ENCODE results near the gene SCYL1. TPM values are rescaled to one million over a fixed set of nuclear protein-coding genes. Genes with fewer than 3 reads are reported as not detected.
A peak's percentile ranks its signal among the peaks of the same experiment; 100 is the strongest.

SCYL1 gene
- 10 to 100 TPM; 46.7 to 76.9 (median 61.0) TPM for polyA plus RNA-seq
- long read RNA-seq, donor 1, transcript SCYL1-201 (18 exons, 2,642 nt): minor isoform, 5 of 33 reads
- long read RNA-seq, donor 1, transcript SCYL1-213 (1 exons, 856 nt): major isoform, 11 of 33 reads
- long read RNA-seq, donor 1, transcript SCYL1-203 (18 exons, 2,583 nt): minor isoform, 6 of 33 reads
- long read RNA-seq, donor 1, partial matches to known transcripts: 11 of 33 reads
- long read RNA-seq, donor 1, other reads (novel, unspliced or antisense): 0 of 33 reads
- long read RNA-seq, donor 2, partial matches to known transcripts: 0 of 3 reads
- long read RNA-seq, donor 2, other reads (novel, unspliced or antisense): 0 of 3 reads
- long read RNA-seq, donor 3, transcript SCYL1-213 (1 exons, 856 nt): major isoform, 20 of 21 reads
- long read RNA-seq, donor 3, partial matches to known transcripts: 0 of 21 reads
- long read RNA-seq, donor 3, other reads (novel, unspliced or antisense): 0 of 21 reads
- long read RNA-seq, donor 4: 0 reads
- long read RNA-seq, donor 5, transcript SCYL1-213 (1 exons, 856 nt): major isoform, 9 of 10 reads
- long read RNA-seq, donor 5, partial matches to known transcripts: 0 of 10 reads
- long read RNA-seq, donor 5, other reads (novel, unspliced or antisense): 0 of 10 reads
- long read RNA-seq, donor 6, transcript SCYL1-213 (1 exons, 856 nt): major isoform, 9 of 13 reads
- long read RNA-seq, donor 6, partial matches to known transcripts: 0 of 13 reads
- long read RNA-seq, donor 6, other reads (novel, unspliced or antisense): 0 of 13 reads
- long read RNA-seq, donor 7: 0 reads
- long read RNA-seq, donor 8, partial matches to known transcripts: 0 of 4 reads
- long read RNA-seq, donor 8, other reads (novel, unspliced or antisense): 0 of 4 reads
- long read RNA-seq, donor 9, partial matches to known transcripts: 0 of 1 reads
- long read RNA-seq, donor 9, other reads (novel, unspliced or antisense): 0 of 1 reads
- long read RNA-seq, donor 10, transcript SCYL1-213 (1 exons, 856 nt): major isoform, 11 of 38 reads
- long read RNA-seq, donor 10, transcript SCYL1-201 (18 exons, 2,642 nt): minor isoform, 6 of 38 reads
- long read RNA-seq, donor 10, partial matches to known transcripts: 21 of 38 reads
- long read RNA-seq, donor 10, other reads (novel, unspliced or antisense): 0 of 38 reads

GRCh38 chr11:65524741-65525545, at the start of gene SCYL1:
Gene SCYL1 (plus strand): TSS chr11:65525083. CDS start chr11:65525154, 71 bp downstream.
- Histone ChIP-seq H3K4me3 (ENCODE audit: low read depth in 1 of 3, low read length in 3 of 3) (peak within 1 kb of the TSS; percentile 73 to 98 (median 88)), H3K27me3 (ENCODE audit: control insufficient read depth in 3 of 3, insufficient read depth in 3 of 3, low read length in 3 of 3) (no peaks in the 10 kb centered on the region), H3K36me3 (ENCODE audit: control insufficient read depth in 3 of 3, insufficient read depth in 2 of 3, low read depth in 1 of 3, low read length in 3 of 3) (peaks cover 0 to 44% (median 2%) of the 10 kb centered on the region in 3 donors), H3K27ac (ENCODE audit: low read depth in 1 of 3, low read length in 2 of 3) (peak within 1 kb of the TSS; percentile 64 to 89 (median 76)), H3K9me3 (ENCODE audit: control insufficient read depth in 2 of 2, insufficient read depth in 1 of 2, low read depth in 1 of 2, low read length in 1 of 2) (no peaks in the 10 kb centered on the region), H3K4me1 (ENCODE audit: control insufficient read depth in 3 of 3, insufficient read depth in 2 of 3, low read depth in 1 of 3, low read length in 2 of 3) (peaks cover 0 to 36% (median 0%) of the 10 kb centered on the region in 3 donors)
- DNase-seq: peak; percentile 74 to 82
- 0 to 1% (median 1%) methylated on average over 22 to 77 of the region's 82 CpGs for WGBS, 3 donors
- FAIRE-seq: no peak

- H3K4me3 ChIP-seq (ENCODE audit: low read depth in 1 of 3, low read length in 3 of 3): peak overlapping the region; percentile 55 to 94 (median 81)
- no peaks in the 10 kb centered on the region for H3K27me3 ChIP-seq (ENCODE audit: control insufficient read depth in 3 of 3, insufficient read depth in 3 of 3, low read length in 3 of 3)
- peaks cover 5 to 39% (median 6%) of the 10 kb centered on the region in 3 donors for H3K4me1 ChIP-seq (ENCODE audit: control insufficient read depth in 3 of 3, insufficient read depth in 2 of 3, low read depth in 1 of 3, low read length in 2 of 3)
- no peaks in the 10 kb centered on the region for H3K9me3 ChIP-seq (ENCODE audit: control insufficient read depth in 2 of 2, insufficient read depth in 1 of 2, low read depth in 1 of 2, low read length in 1 of 2)
- peaks cover 0 to 8% (median 0%) of the 10 kb centered on the region in 3 donors for H3K36me3 ChIP-seq (ENCODE audit: control insufficient read depth in 3 of 3, insufficient read depth in 2 of 3, low read depth in 1 of 3, low read length in 3 of 3)
- FAIRE-seq (no peak), DNase-seq (peak; percentile 83 to 90)
- H3K27ac ChIP-seq (ENCODE audit: low read depth in 1 of 3, low read length in 2 of 3): peak overlapping the region; percentile 91 to 100 (median 99)
- 4 to 13% (median 11%) methylated on average over 9 to 10 of the region's 10 CpGs for WGBS, 3 donors
Measured at GRCh38 chr11:65476632-65477148, 48.2 kb upstream of the SCYL1 start.

DNA sequence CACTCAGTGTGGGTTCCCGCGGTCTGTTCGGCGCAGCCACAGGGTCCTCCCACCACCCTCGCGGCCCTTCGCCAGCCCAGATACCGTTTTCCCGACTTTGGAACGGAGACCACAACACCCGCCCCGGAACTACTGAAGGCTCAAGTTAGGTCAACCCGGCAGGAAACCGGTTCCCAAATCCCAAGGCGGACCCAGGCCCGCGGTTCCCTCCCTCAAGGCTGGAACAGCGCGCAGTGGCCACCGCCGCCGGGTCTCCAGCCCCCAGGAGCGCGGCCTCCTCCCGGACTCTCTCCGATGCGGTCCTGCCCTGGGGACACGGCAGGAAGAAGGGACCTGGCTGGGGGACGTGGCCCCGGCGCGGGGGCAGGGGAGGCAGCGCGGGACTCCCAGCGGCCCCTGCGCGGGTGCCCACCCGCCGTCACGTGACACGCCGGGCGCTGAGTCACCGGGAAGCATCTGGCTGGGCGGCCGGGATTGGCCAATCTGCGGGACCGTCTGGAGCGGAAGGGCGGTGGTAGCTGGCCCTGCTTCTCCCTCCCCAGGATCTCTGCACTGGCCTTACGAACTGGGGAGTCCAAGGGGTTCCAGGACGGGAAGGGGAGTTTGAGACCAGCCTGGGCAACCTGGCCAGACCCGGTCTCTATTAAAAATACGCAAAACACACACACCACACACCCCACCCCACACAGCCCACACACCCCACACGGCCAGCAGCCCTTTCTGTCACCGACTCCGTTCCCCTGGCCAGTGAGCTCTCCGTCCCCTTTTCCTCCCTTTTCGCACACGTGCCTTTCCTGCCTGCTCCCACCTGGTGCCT, 47.5 kb upstream of the SCYL1 start:
- Histone ChIP-seq H3K27me3 (ENCODE audit: control insufficient read depth in 3 of 3, insufficient read depth in 3 of 3, low read length in 3 of 3) (no peaks in the 10 kb centered on the region), H3K4me1 (ENCODE audit: control insufficient read depth in 3 of 3, insufficient read depth in 2 of 3, low read depth in 1 of 3, low read length in 2 of 3) (peaks cover 3 to 35% (median 3%) of the 10 kb centered on the region in 3 donors), H3K4me3 (ENCODE audit: low read depth in 1 of 3, low read length in 3 of 3) (peak overlapping the region; percentile 55 to 94 (median 81)), H3K9me3 (ENCODE audit: control insufficient read depth in 2 of 2, insufficient read depth in 1 of 2, low read depth in 1 of 2, low read length in 1 of 2) (no peaks in the 10 kb centered on the region), H3K27ac (ENCODE audit: low read depth in 1 of 3, low read length in 2 of 3) (peak overlapping the region; percentile 91 to 100 (median 99)), H3K36me3 (ENCODE audit: control insufficient read depth in 3 of 3, insufficient read depth in 2 of 3, low read depth in 1 of 3, low read length in 3 of 3) (peaks cover 0 to 8% (median 0%) of the 10 kb centered on the region in 3 donors)
- DNase-seq (peak; percentile 98), FAIRE-seq (no peak)
- WGBS, 3 donors: 0 to 1% (median 1%) methylated on average over 56 to 60 of the region's 60 CpGs

- 42 to 46% (median 43%) methylated on average over 29 to 33 of the region's 33 CpGs for WGBS, 3 donors
- Histone ChIP-seq H3K4me3 (ENCODE audit: low read depth in 1 of 3, low read length in 3 of 3) (peak overlapping the region in 1 of 3 donors; percentile 12), H3K4me1 (ENCODE audit: control insufficient read depth in 3 of 3, insufficient read depth in 2 of 3, low read depth in 1 of 3, low read length in 2 of 3) (peaks cover 3 to 32% (median 3%) of the 10 kb centered on the region in 3 donors), H3K36me3 (ENCODE audit: control insufficient read depth in 3 of 3, insufficient read depth in 2 of 3, low read depth in 1 of 3, low read length in 3 of 3) (peaks cover 0 to 8% (median 0%) of the 10 kb centered on the region in 3 donors), H3K27me3 (ENCODE audit: control insufficient read depth in 3 of 3, insufficient read depth in 3 of 3, low read length in 3 of 3) (no peaks in the 10 kb centered on the region), H3K9me3 (ENCODE audit: control insufficient read depth in 2 of 2, insufficient read depth in 1 of 2, low read depth in 1 of 2, low read length in 1 of 2) (no peaks in the 10 kb centered on the region), H3K27ac (ENCODE audit: low read depth in 1 of 3, low read length in 2 of 3) (peak overlapping the region; percentile 76 to 99 (median 95))
- DNase-seq (peak in 1 of 2 donors; percentile 75), FAIRE-seq (no peak)
Measured at GRCh38 chr11:65478388-65479183, 46.3 kb upstream of the SCYL1 start.

- H3K4me3 ChIP-seq (ENCODE audit: low read depth in 1 of 3, low read length in 3 of 3): peak overlapping the region in 1 of 3 donors; percentile 12
- DNase-seq: peak in 1 of 2 donors; percentile 50
- H3K4me1 ChIP-seq (ENCODE audit: control insufficient read depth in 3 of 3, insufficient read depth in 2 of 3, low read depth in 1 of 3, low read length in 2 of 3): peaks cover 3 to 32% (median 3%) of the 10 kb centered on the region in 3 donors
- peak overlapping the region; percentile 76 to 99 (median 95) for H3K27ac ChIP-seq (ENCODE audit: low read depth in 1 of 3, low read length in 2 of 3)
- H3K36me3 ChIP-seq (ENCODE audit: control insufficient read depth in 3 of 3, insufficient read depth in 2 of 3, low read depth in 1 of 3, low read length in 3 of 3): peaks cover 0 to 8% (median 0%) of the 10 kb centered on the region in 3 donors
- WGBS, 3 donors: 56 to 66% (median 59%) methylated on average over 11 of the region's 11 CpGs
- H3K9me3 ChIP-seq (ENCODE audit: control insufficient read depth in 2 of 2, insufficient read depth in 1 of 2, low read depth in 1 of 2, low read length in 1 of 2): no peaks in the 10 kb centered on the region
- no peaks in the 10 kb centered on the region for H3K27me3 ChIP-seq (ENCODE audit: control insufficient read depth in 3 of 3, insufficient read depth in 3 of 3, low read length in 3 of 3)
- no peak for FAIRE-seq
Measured at GRCh38 chr11:65479184-65480145, 45.4 kb upstream of the SCYL1 start.

GRCh38 chr11:65482306-65482850, 42.5 kb upstream of the SCYL1 start:
- peak overlapping the region in 1 of 3 donors; percentile 31 for H3K27ac ChIP-seq (ENCODE audit: low read depth in 1 of 3, low read length in 2 of 3)
- no peak overlapping the region for H3K4me3 ChIP-seq (ENCODE audit: low read depth in 1 of 3, low read length in 3 of 3)
- H3K36me3 ChIP-seq (ENCODE audit: control insufficient read depth in 3 of 3, insufficient read depth in 2 of 3, low read depth in 1 of 3, low read length in 3 of 3): no peaks in the 10 kb centered on the region
- H3K27me3 ChIP-seq (ENCODE audit: control insufficient read depth in 3 of 3, insufficient read depth in 3 of 3, low read length in 3 of 3): no peaks in the 10 kb centered on the region
- DNase-seq (no peak), FAIRE-seq (no peak)
- 97 to 98% (median 97%) methylated on average over 2 of the region's 2 CpGs for WGBS, 3 donors
- H3K4me1 ChIP-seq (ENCODE audit: control insufficient read depth in 3 of 3, insufficient read depth in 2 of 3, low read depth in 1 of 3, low read length in 2 of 3): peaks cover 0 to 40% (median 3%) of the 10 kb centered on the region in 3 donors
- no peaks in the 10 kb centered on the region for H3K9me3 ChIP-seq (ENCODE audit: control insufficient read depth in 2 of 2, insufficient read depth in 1 of 2, low read depth in 1 of 2, low read length in 1 of 2)
